ENCODE measurements around the gene COTL1.

COTL1 gene

DNA sequence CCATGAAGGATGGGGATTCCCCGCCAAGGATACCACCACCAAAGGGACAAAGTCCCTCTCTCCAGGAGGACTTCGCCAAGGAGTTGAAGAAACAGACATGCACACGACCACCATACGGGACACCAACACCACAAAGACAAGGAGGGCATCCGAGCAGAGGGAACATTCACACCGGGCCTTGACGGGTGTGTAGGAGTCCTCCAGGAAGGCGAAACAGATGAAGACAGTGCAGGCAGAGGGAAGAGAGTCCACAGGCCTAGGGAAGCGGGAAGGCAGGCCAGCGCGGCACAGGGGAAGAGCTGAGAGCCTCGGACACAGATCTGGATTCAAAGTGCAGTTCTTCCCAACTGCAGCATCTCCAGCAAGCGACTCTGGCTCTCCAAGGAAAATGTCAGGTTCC lies 10.8 kb downstream of the COTL1 start:
- TF ChIP-seq CTCF (IDR thresholded peaks at IDR 0.05; ENCODE audit: extremely low read depth, missing control alignments): no peak
- no peak for DNase-seq (ENCODE audit: low spot score)

DNA sequence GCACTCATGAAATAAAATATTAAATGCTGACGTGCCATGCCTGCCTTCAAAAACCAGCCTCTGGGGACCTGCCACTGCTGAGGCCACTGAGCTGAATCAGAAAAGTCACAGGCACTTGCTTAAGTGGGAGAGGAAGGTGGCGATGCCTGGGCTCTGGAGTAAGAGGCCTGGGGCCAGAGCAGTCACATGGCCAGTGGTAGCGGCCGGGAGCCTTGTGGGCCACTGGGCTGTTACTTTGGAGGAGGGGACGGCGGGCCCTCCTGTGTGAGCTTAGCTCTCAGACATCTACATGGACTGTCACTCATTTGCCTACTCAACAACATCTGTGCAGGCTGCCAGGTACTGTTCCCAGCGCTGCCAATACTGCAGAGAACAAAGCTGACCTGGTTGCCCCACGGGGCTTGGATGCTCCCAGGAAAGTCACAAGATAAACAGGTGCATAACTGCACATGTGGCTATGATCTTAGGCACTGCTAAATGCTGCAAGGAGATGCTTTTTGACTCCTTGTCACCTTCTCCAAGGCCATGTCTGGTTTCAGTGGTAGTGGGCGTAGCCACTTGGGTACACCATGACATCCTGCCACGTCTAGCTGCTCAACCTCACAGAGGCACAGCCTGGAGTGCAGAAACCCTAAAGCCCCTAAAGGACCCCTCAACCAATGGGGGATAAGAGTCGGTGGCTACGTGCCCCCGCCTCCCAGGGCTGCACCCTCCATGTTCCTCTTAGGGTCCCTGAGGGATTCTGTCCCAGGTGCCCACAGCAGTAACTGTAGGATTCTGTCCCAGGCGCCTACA lies 11.6 kb downstream of the COTL1 start:
- no peak for TF ChIP-seq CTCF (IDR thresholded peaks at IDR 0.05; ENCODE audit: extremely low read depth, missing control alignments)

GRCh38 chr16:84605339-84605848 lies 12.5 kb downstream of the COTL1 start:
- no peak for DNase-seq (ENCODE audit: low spot score)

More for the DNA sequence above, 11.6 kb downstream of the COTL1 start:
- DNase-seq (ENCODE audit: low spot score): no peak

DNA sequence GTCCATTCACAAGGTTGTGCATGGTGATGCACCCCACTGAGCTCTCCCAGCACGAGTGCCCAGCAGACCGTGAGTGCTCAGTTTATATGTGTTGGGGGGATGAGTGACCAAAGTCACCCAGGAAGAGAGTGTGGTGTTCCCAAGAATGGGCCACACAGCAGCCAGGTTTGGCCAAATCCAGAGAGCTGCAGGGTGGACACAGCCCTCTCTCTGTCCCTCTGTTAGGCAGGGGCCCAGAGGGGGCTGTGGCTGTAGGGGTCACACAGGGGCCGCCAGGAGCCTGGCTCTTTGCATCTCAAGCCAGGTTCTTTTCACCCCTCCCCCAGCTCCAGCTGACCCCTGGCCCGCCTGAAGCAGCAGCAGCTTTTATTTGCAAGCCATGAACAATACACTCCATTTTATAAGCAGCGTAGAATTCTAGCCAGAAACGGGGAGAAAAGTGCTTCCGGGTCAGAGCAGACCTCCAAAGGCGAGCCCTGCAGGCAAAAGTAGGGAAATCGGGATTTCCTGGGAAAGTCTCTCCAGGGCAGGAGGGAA lies 13.3 kb downstream of the COTL1 start:
- no peak for DNase-seq (ENCODE audit: low spot score)
- TF ChIP-seq CTCF (IDR thresholded peaks at IDR 0.05; ENCODE audit: extremely low read depth, missing control alignments): no peak

More at GRCh38 chr16:84605339-84605848, 12.5 kb downstream of the COTL1 start:
- no peak for TF ChIP-seq CTCF (IDR thresholded peaks at IDR 0.05; ENCODE audit: extremely low read depth, missing control alignments)

- no peak for TF ChIP-seq CTCF (IDR thresholded peaks at IDR 0.05; ENCODE audit: extremely low read depth, missing control alignments)
- DNase-seq (ENCODE audit: low spot score): no peak
These were observed 13.9 kb downstream of the COTL1 start for GRCh38 chr16:84603940-84604339.

DNA sequence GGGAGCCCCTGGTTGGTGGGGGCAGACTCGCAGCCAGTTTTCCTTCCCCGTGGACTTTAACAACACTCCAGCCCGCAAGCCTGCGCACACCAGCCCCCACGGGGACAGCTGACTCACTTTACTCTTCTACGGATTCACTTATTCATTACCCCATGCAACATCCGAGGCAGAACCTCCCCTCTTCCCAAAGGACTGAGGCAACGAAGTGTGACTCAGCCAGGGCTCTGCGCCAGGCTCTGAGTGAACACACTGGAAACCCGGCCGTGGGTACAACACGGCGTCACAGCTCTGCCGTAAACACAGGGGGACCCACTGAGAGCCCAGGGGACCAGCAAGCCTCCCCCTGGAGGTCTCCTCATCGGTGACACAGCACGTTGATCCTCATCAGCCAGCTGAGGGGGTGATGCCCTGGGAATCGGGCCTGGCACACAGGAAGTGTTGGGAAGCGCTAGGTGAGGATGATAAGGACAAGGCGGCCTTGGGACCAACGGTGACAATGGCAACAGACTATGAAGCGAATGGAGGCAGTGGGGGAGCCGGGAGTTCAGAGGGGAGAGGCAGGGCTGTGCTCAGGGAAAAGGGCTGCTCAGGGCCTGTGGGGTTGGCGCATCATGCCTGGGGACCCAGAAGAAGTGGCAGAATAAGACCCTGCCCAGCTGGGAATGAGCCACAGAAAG lies 14.6 kb downstream of the COTL1 start:
- DNase-seq (ENCODE audit: low spot score): no peak
- TF ChIP-seq CTCF (IDR thresholded peaks at IDR 0.05; ENCODE audit: extremely low read depth, missing control alignments): no peak
